SK-N-MC (cell line): ENCODE measurements around the gene ZC3H7B.

Source experiments
- EZH2 ChIP-seq: fragments of 200-600 bp; sonication (generic); IDR thresholded peaks from one replicate; pipeline ENCODE4 v1.6.1; 2017; ENCODE audit warnings: antibody characterized with exemption
- FOXP2 ChIP-seq: optimal IDR thresholded peaks from 2 replicates; pipeline ENCODE3; 2011; ENCODE audit warnings: mild to moderate bottlenecking, moderate library complexity; ENCODE audit not compliant: insufficient read depth; ENCODE audit errors: extremely low read length, control extremely low read depth
- POLR2AphosphoS5 ChIP-seq: IDR thresholded peaks from 2 replicates; pipeline ENCODE4 v1.6.1; 2012; ENCODE audit warnings: mild to moderate bottlenecking, low read depth, low read length, borderline replicate concordance

GRCh38 chr22:41365425-41365824, 64.1 kb downstream of the ZC3H7B start:
- TF ChIP-seq POLR2AphosphoS5 (no peak), EZH2 (no peak), FOXP2 (no peak)
